Measurements from ENCODE around the gene MAMSTR.

MAMSTR gene

DNA sequence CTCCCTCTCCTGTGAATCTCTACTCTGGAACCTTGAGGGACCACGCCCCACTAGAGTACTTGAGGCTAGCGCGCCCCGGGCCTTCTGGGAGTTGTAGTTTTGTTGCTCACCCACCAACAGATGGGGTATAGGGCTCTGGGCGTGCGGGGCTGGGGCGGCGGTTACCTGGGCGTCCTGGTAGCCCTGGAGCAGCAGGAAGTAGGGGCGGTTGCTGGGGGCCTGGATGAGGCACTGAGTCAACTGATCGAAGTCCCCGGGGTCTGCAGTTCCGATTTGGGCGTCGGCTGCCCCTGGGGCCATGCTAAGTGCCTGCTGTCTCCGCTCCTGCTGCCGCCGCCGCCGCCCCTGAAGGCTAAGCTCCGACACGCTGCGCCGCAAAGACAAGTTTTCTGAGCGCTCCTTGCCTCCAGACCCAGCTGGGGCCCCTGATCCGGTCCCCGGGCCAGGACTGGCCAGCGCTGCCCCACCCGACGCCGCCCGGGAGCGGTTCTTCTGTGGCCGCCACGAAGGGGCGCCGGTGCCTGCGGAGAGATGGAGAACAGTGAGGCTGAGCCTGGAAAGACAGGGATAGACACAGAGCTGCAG lies 15.6 kb upstream of the MAMSTR start:
- DNase-seq (ENCODE audit: extremely low read depth, insufficient read length): no peak
- Histone ChIP-seq H3K4me3 (replicated peaks; ENCODE audit: low read depth, low read length) (no peak overlapping the region), H3K27me3 (replicated peaks; ENCODE audit: control insufficient read depth, insufficient read depth, low read length) (no peaks in the 10 kb centered on the region; the same call in 1 of the 2 replicates), H3K36me3 (ENCODE audit: control insufficient read depth, insufficient read depth, low read length) (no peaks in the 10 kb centered on the region)
- TF ChIP-seq, protein P1, sequence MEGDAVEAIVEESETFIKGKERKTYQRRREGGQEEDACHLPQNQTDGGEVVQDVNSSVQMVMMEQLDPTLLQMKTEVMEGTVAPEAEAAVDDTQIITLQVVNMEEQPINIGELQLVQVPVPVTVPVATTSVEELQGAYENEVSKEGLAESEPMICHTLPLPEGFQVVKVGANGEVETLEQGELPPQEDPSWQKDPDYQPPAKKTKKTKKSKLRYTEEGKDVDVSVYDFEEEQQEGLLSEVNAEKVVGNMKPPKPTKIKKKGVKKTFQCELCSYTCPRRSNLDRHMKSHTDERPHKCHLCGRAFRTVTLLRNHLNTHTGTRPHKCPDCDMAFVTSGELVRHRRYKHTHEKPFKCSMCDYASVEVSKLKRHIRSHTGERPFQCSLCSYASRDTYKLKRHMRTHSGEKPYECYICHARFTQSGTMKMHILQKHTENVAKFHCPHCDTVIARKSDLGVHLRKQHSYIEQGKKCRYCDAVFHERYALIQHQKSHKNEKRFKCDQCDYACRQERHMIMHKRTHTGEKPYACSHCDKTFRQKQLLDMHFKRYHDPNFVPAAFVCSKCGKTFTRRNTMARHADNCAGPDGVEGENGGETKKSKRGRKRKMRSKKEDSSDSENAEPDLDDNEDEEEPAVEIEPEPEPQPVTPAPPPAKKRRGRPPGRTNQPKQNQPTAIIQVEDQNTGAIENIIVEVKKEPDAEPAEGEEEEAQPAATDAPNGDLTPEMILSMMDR (IDR thresholded peaks at IDR 0.05; ENCODE audit: insufficient read depth, low read length, poor library complexity, severe bottlenecking): no peak

DNA sequence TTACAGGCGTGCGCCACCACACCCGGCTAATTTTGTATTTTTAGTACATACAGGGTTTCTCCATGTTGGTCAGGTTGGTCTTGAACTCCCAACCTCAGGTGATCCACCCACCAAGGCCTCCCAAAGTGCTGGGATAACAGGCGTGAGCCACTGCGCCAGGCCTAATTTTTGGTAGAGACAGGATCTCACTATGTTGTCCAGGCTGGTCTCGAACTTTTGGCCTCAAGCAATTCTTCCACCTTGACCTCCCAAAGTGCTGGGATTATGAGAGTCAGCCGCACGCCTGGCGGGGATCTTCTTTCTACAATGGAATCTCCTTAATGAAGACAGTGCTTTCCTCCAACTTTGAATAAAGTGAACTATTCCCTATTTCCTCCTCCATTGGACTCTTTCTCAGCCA lies 15.1 kb upstream of the MAMSTR start:
- no peak for DNase-seq (ENCODE audit: extremely low read depth, insufficient read length)
- TF ChIP-seq, protein P1 (IDR thresholded peaks at IDR 0.05; ENCODE audit: insufficient read depth, low read length, poor library complexity, severe bottlenecking): no peak
- H3K27me3 ChIP-seq (replicated peaks; ENCODE audit: control insufficient read depth, insufficient read depth, low read length): no peaks in the 10 kb centered on the region
- no peaks in the 10 kb centered on the region for H3K36me3 ChIP-seq (ENCODE audit: control insufficient read depth, insufficient read depth, low read length)
- H3K4me3 ChIP-seq (replicated peaks; ENCODE audit: low read depth, low read length): no peak overlapping the region

DNA sequence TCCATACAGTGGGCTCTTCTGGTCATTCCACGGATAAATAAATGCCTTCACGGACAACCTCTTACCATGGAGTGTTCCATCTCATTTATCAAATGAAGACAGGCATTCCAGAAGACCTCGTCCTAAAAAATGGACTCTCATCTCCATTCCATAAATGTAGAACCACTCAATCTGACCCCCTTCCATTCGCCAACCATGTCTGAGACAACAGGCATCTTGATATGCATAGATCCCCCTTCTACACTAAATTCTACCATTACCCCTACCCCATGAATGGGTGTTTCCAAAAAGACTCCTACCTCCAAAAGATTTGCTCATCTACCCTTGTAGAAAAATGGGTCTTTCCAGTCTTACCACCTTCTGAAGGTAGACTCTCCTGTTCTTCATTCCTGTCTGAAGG lies 11.9 kb upstream of the MAMSTR start:
- Histone ChIP-seq H3K36me3 (ENCODE audit: control insufficient read depth, insufficient read depth, low read length) (no peaks in the 10 kb centered on the region), H3K27me3 (replicated peaks; ENCODE audit: control insufficient read depth, insufficient read depth, low read length) (no peaks in the 10 kb centered on the region), H3K4me3 (replicated peaks; ENCODE audit: low read depth, low read length) (no peak overlapping the region)
- TF ChIP-seq, protein P1 (IDR thresholded peaks at IDR 0.05; ENCODE audit: insufficient read depth, low read length, poor library complexity, severe bottlenecking): no peak
- DNase-seq (ENCODE audit: extremely low read depth, insufficient read length): no peak

DNA sequence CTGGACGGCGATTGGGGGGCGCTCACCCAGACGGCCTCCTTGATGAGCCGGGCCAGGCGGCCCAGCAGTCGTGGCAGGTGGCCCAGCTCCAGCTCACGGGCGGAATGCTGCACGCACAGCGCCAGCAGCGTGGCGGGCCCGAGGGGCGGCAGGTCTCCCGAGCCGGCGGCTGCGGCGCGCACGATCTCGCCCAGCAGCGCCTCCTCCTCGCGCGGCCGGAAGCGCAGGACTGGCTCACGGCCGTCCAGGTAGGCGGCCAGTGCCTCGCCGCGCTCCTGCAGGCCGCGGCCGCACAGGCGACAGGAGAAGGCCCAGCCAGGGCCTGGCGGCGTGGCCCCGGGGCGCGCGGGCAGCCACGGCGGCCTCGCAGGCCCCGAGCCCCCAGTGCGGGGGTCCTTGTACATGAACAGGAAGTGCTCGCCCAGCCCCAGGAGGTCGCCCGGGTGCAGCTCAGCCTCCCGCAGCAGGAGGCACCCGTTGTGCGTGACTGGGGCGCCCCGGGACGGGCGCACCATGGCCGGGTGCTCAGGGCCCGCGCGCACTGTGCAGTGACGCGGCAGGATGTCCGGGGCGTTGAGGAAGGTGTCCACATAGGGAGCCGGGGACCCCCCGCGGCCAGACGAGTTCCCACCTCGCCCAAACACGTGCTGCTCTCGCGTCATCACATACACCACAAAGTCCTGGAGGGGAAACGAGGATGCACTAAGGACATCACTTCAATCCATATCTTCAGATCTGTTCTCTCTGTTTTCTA lies 9.6 kb upstream of the MAMSTR start:
- H3K4me3 ChIP-seq (replicated peaks; ENCODE audit: low read depth, low read length): no peak overlapping the region
- H3K27me3 ChIP-seq (replicated peaks; ENCODE audit: control insufficient read depth, insufficient read depth, low read length): no peaks in the 10 kb centered on the region
- no peaks in the 10 kb centered on the region for H3K36me3 ChIP-seq (ENCODE audit: control insufficient read depth, insufficient read depth, low read length)

DNA sequence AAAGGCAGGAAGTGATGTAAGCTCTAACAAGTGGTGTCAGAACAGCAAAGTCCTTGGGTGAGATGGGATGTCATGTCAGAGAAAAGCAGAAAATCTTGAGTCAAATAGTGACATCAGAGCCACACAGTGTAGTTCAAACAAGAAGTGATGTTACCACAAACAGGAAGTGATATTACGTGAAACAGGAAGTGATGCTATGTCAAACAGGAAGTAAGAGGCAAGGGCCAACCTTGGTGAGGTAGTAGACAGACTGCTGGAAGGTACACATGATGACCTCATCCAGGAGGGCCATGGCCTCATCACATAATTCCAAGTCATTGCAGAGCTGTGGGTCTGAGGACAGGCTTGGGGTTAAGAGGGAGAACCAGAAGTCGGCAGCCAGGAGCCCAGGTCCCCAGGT lies 7.0 kb upstream of the MAMSTR start:
- no peak for DNase-seq (ENCODE audit: extremely low read depth, insufficient read length)
- Histone ChIP-seq H3K27me3 (replicated peaks; ENCODE audit: control insufficient read depth, insufficient read depth, low read length) (no peaks in the 10 kb centered on the region), H3K36me3 (ENCODE audit: control insufficient read depth, insufficient read depth, low read length) (no peaks in the 10 kb centered on the region), H3K4me3 (replicated peaks; ENCODE audit: low read depth, low read length) (no peak overlapping the region)
- TF ChIP-seq, protein P1 (IDR thresholded peaks at IDR 0.05; ENCODE audit: insufficient read depth, low read length, poor library complexity, severe bottlenecking): no peak

More for the DNA sequence above, 9.6 kb upstream of the MAMSTR start:
- no peak for DNase-seq (ENCODE audit: extremely low read depth, insufficient read length)
- TF ChIP-seq, protein P1 (IDR thresholded peaks at IDR 0.05; ENCODE audit: insufficient read depth, low read length, poor library complexity, severe bottlenecking): no peak
